DMS53 treated with DMSO at 0.1 percent for 48 hours (cell line): Measurements from ENCODE around the gene NFASC.

Experiments
- DNase-seq: peaks from one replicate; lab custom pipeline; 2025; ENCODE audit not compliant: unreplicated experiment; lab: John Stamatoyannopoulos, UW

NFASC gene

DNA sequence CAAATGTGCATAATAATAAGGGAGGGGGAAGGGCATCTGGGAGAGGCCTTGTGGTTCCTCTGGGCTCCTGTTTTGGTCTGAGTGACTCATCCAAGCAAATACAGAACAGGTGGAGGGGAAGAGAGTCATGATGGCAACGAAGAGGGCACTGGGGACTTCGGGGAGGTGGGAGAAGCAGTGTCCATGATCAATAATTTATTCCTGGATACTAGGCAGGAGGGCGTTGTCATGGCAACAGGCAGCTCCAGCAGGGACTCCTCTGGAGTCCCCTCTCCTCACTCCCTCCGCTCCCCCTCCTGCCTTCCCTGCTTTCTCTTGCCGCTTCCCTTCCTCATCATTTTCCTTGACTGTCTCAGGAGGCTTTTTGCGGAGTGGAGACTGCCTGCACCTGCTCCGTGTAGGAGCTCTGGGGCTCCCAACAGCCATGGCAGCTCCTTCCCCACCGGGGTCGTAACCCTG lies 12.3 kb upstream of the NFASC start:
- DNase-seq, result peak; percentile 98

DNA sequence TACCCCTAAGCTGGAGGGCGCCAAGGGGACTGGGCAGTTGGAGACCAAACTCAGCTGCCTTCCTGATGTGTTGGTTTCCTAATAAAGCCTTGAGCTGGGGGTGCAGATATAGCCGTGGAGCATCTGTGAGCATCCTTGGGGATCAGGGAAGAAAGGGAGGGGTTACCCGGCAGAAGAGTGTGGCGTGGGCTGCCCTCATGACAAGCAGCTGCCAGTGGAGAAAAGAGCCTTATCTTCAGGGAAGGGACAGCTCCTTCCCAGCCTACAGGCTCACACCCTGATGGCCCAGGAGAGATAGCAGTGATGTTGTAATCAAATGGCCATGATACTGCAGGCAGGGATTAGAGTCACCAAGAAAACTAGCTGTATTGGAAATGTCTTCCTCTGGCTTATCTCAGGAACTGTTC lies 10.8 kb upstream of the NFASC start:
- no peak for DNase-seq

DNA sequence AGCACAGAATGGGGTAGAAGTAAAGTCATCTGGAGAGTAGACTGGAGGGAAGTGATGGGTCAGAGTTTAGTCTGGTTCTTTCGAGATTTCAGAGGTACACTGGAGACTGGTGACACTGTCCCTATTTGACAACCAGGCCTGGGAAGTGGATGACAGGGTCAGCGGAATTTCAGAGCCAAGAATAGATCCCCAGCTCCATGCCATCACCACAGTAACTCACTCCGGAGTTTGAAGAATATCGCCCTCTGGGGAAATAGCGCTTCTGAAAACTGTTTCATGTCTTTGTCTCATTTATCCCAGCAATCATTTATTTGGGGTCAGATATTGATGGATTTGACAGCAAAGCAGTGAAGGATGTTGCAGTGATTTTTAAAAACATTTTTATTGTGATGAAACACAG lies 7.6 kb upstream of the NFASC start:
- DNase-seq, result no peak

DNA sequence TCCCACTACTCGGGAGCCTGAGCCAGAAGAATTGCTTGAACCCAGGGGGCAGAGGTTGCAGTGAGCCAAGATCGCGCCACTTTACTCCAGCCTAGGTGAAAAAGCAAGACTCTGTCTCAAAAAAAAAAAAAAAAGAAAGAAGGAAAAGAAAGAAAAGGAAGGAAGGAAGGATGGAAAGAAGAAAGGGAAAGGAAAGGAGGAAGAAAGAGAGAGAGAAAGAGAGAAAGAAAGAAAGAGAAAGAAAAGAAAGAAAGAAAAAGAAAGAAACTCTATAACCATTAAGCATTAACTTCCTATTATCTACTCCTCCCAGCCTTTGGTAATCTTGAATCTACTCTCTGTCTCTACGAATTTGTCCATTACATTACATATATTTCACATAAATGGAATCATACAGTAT lies 6.9 kb upstream of the NFASC start:
- no peak for DNase-seq

DNA sequence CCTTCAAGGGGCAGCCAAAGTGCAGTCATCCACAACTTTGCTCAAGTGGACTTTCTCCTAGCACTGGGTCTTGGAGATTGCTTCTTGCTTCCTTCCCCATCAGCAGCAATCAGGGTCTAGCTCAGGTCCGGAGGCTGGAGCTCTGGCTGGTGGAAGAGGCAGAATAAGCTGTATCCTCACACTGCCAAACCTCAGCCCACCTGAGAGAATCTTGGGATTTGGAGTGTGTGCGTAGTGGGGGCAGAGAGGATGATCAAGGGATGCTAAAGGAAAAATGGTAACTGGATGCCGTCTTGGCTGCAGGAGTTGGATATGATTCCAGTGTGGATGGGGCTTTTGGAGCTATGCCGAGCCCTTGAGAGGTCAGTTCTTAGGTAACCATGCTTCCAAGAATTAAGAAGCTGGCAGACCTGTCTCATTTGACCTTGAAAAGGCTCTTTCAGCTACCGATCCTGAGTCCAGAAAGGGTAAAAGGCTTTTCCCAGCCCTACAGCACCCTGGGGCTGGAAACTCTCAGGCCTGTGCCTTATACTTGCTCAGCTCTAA lies 4.5 kb upstream of the NFASC start:
- no peak for DNase-seq

DNA sequence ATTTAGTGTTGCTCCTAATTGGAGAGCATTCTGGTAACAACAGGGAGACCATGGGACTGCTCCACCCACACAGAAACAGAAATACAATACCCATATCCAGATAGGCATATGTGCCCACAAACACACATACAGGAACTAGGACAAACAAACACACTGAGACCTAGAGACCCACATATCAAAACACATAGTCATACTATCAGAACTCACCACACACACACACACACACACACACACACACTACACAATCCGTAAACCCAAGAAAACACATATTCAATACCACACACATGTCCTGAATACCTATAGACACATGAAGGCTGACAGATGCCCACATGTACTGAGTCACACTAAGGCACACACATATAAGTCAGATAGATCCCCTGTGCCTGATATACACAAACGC lies 3.5 kb upstream of the NFASC start:
- no peak for DNase-seq

DNA sequence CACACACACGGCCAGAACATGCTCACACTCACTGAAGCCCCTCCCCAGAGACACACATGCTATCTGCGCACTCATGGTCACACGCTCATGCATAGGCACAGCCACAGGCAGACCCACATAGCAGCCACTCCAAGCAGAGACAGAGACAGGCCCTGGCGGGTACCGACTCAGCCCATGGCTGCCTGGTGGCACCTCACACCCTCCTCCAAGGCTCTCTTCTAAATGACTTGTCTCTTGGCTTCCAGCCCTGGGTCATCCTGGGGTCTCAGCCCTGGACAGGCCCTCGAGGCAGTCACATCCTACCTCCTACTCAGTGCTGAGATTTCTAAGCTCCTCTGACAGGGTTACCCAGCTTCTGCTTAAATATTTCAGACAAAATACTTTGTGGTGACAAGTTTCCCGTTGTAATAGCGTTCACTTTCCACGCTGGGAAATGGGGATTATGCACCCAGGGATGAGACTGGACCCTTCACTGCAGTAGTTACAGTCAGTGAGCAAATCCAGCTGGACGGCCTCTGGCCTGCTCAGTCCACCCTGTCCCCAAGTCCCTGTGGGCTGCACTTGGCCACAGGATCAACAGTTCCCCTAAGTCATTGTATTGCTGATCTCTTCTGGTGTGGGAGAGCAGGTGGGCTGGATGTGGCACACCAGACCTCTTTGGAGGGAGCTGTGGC lies 2.9 kb upstream of the NFASC start:
- no peak for DNase-seq

DNA sequence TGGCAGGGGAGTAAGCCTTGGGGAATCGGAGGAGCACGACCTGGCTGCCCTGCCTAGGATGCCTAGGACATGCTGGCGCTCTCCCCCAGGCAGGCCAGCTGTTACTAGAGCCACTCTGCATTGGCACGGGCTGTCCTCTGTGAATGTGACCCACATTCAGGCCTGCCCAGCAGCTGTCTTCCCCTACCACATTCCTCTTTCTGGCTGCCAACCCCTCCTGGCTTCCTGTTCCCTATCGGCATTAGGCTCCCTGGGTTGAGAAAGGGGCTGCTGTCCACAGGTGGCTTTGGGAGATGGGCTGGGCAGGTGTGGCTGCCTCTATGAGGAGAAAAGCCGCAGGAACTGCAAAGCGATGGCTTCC lies 2.3 kb upstream of the NFASC start:
- DNase-seq, result no peak

DNA sequence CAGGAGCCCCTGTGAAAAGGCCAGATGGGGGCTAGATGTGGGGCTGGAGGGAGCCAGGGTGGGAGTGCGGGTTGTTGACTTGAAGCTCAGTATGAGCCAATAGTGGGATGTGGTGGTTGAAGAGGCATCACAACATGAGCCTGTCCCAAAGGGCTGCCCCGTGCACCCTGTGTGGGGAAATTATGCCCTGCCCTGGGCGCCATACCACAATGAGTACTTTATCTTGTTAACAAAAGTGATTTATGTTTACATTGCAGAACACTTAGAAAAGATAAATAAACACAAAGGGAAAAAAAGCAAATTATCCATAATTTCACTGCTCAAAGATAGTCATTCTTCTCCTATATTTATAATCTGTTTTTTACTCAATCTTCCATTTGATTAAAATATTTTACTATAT lies 1.6 kb upstream of the NFASC start:
- no peak for DNase-seq

DNA sequence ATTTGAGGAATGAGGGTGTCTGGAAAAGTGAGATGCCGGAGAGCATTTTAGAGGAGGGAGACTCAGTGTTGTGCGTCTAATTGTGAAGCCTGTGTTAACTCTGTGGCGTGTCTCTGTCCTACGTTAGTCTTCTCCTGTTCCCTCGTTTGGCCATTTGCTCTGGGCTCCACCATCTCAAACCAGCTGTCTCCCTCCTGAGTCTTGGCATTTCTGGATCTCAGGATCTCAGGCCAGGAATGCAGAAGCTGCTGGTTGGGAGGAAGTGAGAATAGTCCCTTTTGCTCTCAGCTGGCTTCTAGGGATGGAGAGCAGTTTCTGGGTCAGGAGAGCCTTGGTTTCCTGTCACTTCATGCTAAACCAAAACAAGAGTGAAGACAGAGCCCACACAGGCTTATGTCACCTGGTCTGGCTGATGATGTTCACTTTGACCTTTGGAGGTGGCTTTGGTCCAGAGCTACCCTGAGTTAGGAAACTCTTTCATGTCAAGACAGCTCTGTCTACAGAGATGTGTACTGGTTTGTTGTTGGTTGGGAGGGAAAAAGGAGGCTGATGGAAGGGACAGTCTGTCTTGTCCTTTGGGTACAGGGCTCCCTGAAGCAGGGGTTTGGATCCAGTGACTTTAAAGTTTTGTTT lies 859 bp downstream of the NFASC start:
- no peak for DNase-seq

DNA sequence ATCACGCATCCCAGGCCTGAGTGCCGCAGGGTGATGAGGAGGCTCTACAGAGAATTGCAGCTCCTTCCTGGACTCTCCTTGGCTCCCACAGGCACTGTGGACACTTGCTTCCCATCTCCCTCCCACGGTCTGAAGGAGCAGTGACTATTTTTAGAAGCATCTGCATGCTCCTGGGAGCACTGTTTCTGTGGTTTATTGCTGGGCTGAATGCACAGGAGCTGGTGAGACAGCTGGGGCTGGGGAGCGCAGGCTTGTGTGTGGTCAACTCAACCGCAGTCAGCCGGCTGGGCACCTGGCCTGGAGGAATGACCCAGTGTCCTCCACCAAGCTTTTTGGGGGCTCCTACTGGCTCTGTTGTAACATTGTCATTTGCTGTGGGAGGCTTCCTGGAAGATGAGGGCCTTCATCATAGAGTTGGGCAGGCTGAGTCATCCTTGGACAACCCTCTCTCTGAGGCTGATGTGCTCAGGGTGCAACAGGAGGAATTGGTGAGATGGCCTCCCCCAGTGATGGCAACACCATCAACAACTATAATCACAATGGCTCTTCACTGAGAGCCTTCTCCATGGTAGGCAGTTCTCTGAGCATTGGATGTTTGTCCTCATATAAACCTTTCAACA lies 1.7 kb downstream of the NFASC start:
- no peak for DNase-seq

DNA sequence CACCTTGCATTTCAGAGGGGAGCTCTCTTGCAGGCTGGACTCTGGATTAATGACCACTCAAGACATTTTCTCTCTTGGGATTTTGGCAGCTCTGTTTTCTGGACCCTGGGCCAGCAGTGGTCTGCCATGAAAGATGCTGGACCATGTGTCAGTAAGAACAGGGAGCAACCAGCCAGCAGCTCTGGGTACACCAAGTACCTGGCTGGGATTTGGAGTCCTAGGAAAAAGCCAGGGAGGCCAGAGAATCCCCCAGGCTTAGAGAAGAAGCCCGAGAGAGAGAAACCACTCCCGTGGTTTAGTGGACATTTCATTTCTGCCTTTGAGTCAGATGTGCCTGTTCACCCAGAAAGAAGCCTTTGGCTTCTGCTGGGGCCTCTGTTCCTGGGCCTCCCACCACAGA lies 2.5 kb downstream of the NFASC start:
- no peak for DNase-seq

DNA sequence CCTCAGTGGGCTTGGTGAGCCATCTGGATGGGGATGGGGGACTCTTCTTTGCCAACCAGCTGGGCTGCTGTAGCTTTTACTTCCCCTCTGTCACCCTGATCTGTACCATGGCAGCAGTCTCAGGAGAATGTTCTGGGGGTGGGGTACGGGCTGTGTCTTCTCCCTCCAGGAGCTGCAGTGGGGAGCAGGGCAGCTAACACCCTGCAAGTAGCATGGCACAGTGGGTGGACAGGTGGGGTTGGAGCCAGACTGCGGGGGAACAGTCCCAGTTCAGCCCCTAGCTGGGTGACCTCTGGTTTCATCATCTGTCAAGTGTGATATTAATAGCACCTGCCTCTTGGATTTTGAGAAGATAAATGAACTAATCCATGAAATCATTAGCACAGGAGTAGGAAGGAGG lies 3.1 kb downstream of the NFASC start:
- no peak for DNase-seq

DNA sequence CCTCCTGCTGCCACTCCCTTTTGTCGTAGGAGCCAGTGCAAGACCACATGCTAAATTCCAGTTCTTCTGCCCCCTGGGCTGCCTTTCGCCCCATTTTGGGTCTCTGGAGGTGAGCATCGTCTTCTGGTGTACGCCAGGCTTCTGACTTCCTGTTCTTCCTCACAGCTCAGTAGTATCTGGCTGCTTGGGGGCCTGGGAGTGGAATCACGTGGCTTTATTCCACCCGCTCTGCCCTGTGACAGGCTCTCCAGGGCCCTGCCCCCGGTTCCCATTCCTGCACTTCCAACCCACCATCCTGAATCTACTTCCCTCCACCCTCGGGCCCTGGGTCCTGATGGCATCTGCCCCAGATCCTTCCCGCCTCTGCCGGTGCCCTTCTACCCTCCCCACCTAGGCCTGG lies 3.6 kb downstream of the NFASC start:
- DNase-seq, result no peak

DNA sequence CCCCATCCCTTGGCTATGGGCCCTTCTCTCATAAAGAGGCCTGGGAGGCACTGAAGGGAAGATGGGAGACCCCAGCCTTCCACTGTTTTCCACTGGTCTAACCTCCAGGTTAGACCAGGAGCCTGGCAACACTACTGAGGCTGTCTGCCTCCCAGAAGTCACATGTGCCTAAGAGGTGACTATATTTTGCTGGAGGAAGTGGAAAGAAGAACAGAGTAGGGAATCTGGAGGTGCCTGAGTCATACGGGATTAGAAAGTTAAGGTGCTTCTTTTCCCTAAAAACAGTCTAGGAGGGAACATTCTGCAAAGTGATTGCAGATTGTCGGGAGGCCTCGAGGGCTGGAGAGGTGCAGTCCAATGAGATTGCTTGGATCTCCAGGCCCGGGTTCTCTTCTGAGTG lies 4.6 kb downstream of the NFASC start:
- no peak for DNase-seq

DNA sequence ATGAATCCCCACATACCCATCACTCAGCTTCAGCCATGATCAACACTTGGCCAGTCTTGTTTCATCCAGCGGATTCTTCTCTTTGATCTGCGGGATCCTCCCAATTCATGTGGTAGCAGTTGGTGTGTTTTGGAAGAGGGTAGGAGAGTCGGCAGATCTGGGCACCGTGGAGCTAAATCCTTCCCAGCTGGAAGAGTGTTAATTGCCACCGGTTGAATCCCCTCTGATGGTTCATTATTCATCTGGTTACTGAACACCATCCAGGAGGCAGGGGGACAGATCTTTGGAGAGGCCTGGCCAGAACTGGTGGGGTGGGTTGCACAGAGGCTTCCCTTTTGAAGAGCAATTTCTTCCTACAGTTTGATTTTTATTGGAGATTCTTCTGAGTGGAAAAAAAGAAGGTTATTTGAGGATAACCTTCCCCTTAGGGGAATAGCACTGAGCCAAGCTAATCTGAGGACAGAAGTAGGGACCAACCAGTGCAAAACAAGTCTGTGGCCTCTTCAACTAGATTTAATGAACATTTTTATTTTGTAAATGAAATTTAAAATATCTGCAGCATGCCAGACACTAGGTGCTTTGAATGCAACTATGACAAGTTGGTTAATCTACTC lies 8.1 kb downstream of the NFASC start:
- DNase-seq, result no peak

DNA sequence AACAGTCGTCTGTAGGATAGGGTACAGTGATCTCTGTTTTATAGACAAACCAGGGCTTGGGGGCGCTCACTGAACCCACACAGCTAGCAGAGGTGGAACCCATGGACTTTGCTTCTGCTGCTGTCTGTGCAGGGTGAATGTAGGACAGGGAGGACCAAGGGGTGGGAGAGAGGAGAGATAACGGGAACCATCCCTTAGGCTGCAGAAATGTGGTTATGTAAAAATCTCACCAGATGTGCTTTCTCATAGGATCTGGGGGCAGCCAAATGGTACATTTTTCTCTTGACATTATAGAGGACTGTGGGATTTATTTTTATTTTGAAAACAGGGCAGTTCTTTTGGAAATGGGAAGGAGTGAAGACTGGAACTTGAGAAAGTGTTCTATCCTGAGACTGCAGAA lies 8.7 kb downstream of the NFASC start:
- no peak for DNase-seq

DNA sequence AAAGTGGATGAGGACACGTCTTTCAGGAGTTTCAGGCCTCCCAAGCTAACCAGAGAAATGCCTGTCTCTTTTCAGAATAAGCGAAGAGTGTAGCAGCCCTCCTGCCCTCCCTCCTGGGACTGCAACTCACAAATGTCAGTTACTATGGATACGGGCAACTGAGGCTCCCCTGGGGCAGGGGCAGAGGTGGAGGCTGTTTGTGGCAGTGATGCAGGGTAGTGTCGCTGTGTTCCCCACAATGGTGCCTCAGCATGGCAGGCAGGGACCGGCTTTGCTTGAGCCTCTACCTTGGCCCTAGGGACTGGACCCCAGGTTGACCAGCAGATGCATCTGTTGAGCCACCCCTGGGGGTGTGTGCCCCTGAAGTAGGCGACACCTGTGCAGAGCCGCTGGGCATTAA lies 10.2 kb downstream of the NFASC start:
- DNase-seq, result no peak

DNA sequence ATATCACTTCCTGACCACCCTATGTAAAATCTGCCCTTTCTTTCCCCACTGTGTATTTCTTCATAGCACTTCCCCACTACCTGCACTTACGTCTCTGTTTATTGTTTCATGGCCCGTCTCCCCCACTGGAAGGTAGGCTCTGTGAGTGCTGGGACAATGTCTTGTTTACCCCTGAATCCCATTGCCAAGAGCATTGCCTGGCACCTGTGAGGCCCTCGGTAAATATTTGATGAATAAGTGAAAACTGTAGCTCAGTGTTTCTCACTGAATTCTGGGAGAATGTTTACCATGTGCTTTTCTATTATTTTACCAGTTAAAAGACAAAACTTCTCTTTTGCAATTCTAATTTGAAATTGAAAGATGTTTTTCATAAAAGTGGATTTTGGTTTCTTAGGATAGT lies 11.8 kb downstream of the NFASC start:
- DNase-seq, result peak; percentile 86

DNA sequence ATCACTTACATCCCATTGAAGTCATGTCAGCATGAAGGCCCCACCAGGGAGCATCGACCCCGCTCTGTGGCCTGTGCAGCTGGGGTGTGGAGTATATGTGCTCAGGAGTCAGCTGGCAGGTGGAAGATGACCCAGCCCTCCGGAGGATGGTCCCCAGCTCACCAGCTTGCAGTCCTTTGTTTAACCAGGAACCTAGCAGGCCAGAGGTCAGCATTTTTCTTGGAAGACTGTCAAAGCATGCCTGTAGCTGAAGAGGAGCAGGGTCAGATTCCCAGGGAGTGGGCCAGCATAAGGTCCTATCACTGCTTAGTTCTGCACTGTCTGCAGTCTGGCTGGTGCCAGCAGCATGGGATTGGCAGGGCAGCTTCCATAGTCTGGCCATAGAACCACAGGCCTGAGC lies 12.7 kb downstream of the NFASC start:
- no peak for DNase-seq

DNA sequence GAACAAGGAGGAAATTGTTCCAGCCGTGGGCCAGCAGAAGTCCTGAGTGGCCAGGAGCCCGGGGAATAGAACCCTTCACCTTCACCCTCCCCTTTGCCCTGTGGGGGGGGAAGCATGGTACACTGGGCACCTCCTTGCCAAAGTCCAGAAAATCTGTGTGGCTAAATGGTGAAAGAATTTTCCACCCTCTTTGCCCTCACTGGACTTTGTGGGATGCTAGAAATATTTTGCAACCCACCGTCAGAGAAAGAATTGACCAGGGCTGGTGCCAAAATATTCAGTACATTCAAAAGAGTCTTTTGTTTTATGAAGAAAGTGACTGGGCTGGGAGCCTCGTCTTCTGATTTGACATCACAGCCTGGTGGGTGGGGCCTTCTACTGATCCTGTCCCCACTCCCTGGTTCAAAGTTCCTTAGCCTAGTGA lies 14.6 kb downstream of the NFASC start:
- DNase-seq, result no peak

DNA sequence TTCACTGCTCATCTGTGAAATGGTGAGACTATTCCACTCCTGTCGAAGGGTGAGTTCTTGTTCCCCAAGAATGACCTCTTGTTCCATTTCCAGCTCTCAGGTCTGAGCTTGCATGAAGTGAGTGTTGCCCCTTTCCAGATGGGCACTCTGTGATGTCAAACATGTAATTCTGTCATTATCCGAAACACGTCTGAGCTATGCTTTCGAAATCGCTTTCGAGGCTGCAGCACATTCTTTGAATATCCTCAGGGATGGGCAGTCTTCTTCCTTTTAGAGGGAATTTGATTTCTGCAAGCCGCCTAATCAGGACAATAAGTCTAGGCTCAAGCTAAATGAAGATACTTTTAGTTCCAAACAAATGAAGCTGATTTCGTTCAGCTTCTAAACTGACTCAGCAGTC lies 15.1 kb downstream of the NFASC start:
- no peak for DNase-seq
